ENCODE measurements around the gene CAPN13. TPM values are rescaled to one million over a fixed set of nuclear protein-coding genes. Genes with fewer than 3 reads are reported as not detected.

Gene CAPN13
- total and polyA plus RNA-seq, 10 donors = 0.09 to 1.1 (median 0.36) TPM; not detected in 4

GRCh38 chr2:30758191-30758651 lies 49.0 kb downstream of the CAPN13 start:
- H3K27me3 ChIP-seq (replicated peaks in 1 of 7) = peaks cover 0 to 39% (median 0%) of the 10 kb centered on the region in 7 donors
- peaks cover 0 to 9% (median 0%) of the 10 kb centered on the region in 6 donors for H3K4me1 ChIP-seq
- 38 to 54% (median 43%) methylated on average over 6 of the region's 6 CpGs for WGBS, 5 donors
- H3K4me3 ChIP-seq = no peak overlapping the region
- intact Hi-C loops (cut with DNase I; ENCODE audit: low total_unique reads) = no loop called here
- H3K27ac ChIP-seq = no peak overlapping the region
- TF ChIP-seq POLR2A (IDR thresholded peaks at IDR 0.05) = no peak
- peak; percentile 24 for DNase-seq
- H3K36me3 ChIP-seq = no peaks in the 10 kb centered on the region
- no peaks in the 10 kb centered on the region for H3K9me3 ChIP-seq

- H3K9me3 ChIP-seq = no peaks in the 10 kb centered on the region
Measured at GRCh38 chr2:30757749-30758148, 49.5 kb downstream of the CAPN13 start.

GRCh38 chr2:30756971-30757370 lies 50.3 kb downstream of the CAPN13 start:
- intact Hi-C loops (cut with DNase I; ENCODE audit: low total_unique reads) = no loop called here
- Histone ChIP-seq H3K4me1 (peaks cover 0 to 9% (median 0%) of the 10 kb centered on the region in 6 donors), H3K27me3 (replicated peaks in 1 of 7) (peaks cover 0 to 48% (median 0%) of the 10 kb centered on the region in 7 donors), H3K27ac (no peak overlapping the region), H3K9me3 (no peaks in the 10 kb centered on the region), H3K4me3 (no peak overlapping the region), H3K36me3 (no peaks in the 10 kb centered on the region)
- TF ChIP-seq POLR2A (IDR thresholded peaks at IDR 0.05) (no peak), POLR2AphosphoS5 (IDR thresholded peaks at IDR 0.05) (no peak), CTCF (IDR thresholded peaks at IDR 0.05 in 8 of 11, conservative IDR thresholded peaks at IDR 0.05 in 3 of 11) (no peak)
- WGBS, 5 donors = 72 to 89% (median 78%) methylated on average over 8 to 9 of the region's 9 CpGs
- peak; percentile 47 for DNase-seq

More at GRCh38 chr2:30757749-30758148, 49.5 kb downstream of the CAPN13 start:
- peaks cover 0 to 44% (median 0%) of the 10 kb centered on the region in 7 donors for H3K27me3 ChIP-seq (replicated peaks in 1 of 7)
- peak; percentile 30 for DNase-seq
- H3K36me3 ChIP-seq = no peaks in the 10 kb centered on the region
- H3K4me1 ChIP-seq = peaks cover 0 to 9% (median 0%) of the 10 kb centered on the region in 6 donors
- H3K27ac ChIP-seq = no peak overlapping the region
- no peak overlapping the region for H3K4me3 ChIP-seq
- intact Hi-C loops (cut with DNase I; ENCODE audit: low total_unique reads) = no loop called here
- TF ChIP-seq CTCF (IDR thresholded peaks at IDR 0.05 in 8 of 11, conservative IDR thresholded peaks at IDR 0.05 in 3 of 11) (no peak), POLR2AphosphoS5 (IDR thresholded peaks at IDR 0.05) (no peak)
- 85 to 93% (median 90%) methylated on average over 11 of the region's 11 CpGs for WGBS, 5 donors

GRCh38 chr2:30756051-30756719 lies 51.1 kb downstream of the CAPN13 start:
- WGBS, 5 donors = 50 to 62% (median 58%) methylated on average over 9 of the region's 9 CpGs
- peak; percentile 40 for DNase-seq

More at GRCh38 chr2:30756051-30756719, 51.1 kb downstream of the CAPN13 start:
- no peak overlapping the region for H3K27ac ChIP-seq
- intact Hi-C loops (cut with DNase I; ENCODE audit: low total_unique reads) = no loop called here
- H3K27me3 ChIP-seq (replicated peaks in 1 of 7) = peaks cover 0 to 48% (median 0%) of the 10 kb centered on the region in 7 donors
- no peak overlapping the region for H3K4me3 ChIP-seq
- H3K9me3 ChIP-seq = no peaks in the 10 kb centered on the region
- TF ChIP-seq POLR2A (IDR thresholded peaks at IDR 0.05) (no peak), POLR2AphosphoS5 (IDR thresholded peaks at IDR 0.05) (no peak), CTCF (IDR thresholded peaks at IDR 0.05 in 8 of 11, conservative IDR thresholded peaks at IDR 0.05 in 3 of 11) (no peak)
- no peaks in the 10 kb centered on the region for H3K36me3 ChIP-seq
- H3K4me1 ChIP-seq = peaks cover 0 to 9% (median 0%) of the 10 kb centered on the region in 6 donors

Data from spleen (tissue), 11 donors.